Fibroblast of mammary gland (primary cell): ENCODE results near the gene ARHGAP15.
A peak's percentile ranks its signal among the peaks of the same experiment; 100 is the strongest.

Experiments
- DNase-seq: peaks from one replicate; pipeline ENCODE4 v3.0.0-alpha.2; 2010; ENCODE audit warnings: low read depth
- H3K4me3 ChIP-seq: 2 replicates; pipeline ENCODE4 v1.5.1; 2011; ENCODE audit warnings: low read depth, mild to moderate bottlenecking, low read length, moderate library complexity; ENCODE audit not compliant: control insufficient read depth
- TF ChIP-seq, protein P1 (sequence below): conservative IDR thresholded peaks from 2 replicates; pipeline ENCODE4 v1.5.1; 2011; ENCODE audit warnings: low read depth, low read length, inconsistent platforms; ENCODE audit not compliant: control insufficient read depth, insufficient read depth

Gene ARHGAP15

DNA sequence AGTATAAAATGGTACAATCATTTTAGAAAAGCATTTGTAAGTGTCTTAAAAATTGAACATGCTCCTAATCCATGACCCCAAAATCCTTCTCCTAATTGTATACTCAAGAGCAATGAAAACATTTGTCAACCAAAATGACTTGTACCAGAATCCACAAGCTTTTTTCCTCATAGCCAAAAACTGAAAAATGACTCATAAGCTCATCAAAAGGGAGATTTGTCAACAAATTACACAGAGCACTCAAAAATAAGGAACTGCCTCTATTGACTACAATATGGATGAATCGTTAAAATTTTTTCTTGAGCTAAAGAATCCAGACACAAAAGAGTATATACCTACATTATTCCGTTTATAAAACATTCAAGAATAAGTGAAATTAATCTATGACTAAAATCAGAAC is 544.8 kb downstream of the ARHGAP15 start:
- no peak overlapping the region for H3K4me3 ChIP-seq
- DNase-seq, result peak; percentile 12
- TF ChIP-seq, protein P1, sequence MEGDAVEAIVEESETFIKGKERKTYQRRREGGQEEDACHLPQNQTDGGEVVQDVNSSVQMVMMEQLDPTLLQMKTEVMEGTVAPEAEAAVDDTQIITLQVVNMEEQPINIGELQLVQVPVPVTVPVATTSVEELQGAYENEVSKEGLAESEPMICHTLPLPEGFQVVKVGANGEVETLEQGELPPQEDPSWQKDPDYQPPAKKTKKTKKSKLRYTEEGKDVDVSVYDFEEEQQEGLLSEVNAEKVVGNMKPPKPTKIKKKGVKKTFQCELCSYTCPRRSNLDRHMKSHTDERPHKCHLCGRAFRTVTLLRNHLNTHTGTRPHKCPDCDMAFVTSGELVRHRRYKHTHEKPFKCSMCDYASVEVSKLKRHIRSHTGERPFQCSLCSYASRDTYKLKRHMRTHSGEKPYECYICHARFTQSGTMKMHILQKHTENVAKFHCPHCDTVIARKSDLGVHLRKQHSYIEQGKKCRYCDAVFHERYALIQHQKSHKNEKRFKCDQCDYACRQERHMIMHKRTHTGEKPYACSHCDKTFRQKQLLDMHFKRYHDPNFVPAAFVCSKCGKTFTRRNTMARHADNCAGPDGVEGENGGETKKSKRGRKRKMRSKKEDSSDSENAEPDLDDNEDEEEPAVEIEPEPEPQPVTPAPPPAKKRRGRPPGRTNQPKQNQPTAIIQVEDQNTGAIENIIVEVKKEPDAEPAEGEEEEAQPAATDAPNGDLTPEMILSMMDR, result no peak

DNA sequence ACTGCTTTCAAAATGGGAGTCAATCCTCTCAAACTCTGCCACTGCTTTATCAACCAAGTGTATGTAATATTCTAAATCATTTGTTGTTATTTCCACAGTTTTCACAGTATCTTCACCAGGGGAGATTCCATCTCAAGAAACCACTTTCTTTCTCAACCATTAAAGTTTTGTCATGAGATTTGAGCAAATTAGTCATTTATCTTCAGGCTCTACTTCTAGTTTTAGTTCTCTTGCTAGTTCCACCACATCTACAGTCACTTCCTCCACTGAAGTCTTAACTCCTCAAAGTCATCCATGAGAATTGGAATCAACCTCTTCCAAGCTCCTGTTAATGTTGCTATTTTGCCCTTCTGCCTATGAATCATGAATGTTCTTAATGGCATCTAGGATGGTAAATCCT is 545.8 kb downstream of the ARHGAP15 start:
- H3K4me3 ChIP-seq, result no peak overlapping the region
- TF ChIP-seq, protein P1, result no peak
- no peak for DNase-seq

DNA sequence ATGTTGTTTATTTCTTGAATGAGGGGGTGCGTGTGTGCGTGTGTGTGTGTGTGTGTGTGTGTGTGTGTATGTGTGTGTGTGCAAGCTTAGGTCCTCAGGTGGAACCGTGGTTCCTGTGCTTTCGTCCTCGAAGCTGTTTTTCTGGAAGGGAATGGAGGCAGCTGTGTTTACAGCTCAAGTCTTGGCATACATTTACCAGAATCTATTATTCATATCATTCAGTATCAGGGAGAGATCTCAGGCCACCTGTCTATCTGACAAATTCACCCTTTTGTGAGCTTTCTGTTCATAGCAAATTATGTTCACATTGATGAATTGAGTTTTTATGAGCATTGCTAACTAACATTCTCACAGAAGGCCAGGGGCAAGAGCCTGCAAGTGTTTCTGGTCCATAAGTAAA is 550.4 kb downstream of the ARHGAP15 start:
- H3K4me3 ChIP-seq, result no peak overlapping the region
- TF ChIP-seq, protein P1, result no peak
- DNase-seq, result no peak

DNA sequence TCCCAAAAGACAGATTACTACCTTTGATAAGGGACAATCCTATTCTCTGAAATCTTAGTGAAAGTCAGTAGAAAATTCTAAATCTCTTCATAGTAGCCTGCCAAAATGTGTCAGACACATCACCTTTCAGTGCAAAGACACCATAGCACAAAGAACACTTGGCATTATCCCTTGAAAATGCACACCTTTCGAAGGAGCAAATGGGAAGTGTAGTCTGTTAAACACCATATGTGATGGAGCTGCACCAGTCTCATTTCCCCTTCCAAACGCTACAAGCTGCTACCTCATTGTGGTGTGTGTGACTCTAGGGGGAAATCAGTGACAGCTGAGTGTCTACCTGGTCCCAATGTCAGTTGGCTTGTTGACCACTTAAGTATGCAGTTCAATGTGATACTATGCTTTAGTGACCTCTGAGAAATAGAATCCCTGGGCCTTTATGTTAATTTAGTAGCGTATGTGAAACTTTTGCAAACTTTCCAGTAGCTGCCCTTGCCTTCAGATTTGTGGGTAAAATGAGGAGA is 551.7 kb downstream of the ARHGAP15 start:
- no peak for DNase-seq
- TF ChIP-seq, protein P1, result no peak
- H3K4me3 ChIP-seq, result no peak overlapping the region

DNA sequence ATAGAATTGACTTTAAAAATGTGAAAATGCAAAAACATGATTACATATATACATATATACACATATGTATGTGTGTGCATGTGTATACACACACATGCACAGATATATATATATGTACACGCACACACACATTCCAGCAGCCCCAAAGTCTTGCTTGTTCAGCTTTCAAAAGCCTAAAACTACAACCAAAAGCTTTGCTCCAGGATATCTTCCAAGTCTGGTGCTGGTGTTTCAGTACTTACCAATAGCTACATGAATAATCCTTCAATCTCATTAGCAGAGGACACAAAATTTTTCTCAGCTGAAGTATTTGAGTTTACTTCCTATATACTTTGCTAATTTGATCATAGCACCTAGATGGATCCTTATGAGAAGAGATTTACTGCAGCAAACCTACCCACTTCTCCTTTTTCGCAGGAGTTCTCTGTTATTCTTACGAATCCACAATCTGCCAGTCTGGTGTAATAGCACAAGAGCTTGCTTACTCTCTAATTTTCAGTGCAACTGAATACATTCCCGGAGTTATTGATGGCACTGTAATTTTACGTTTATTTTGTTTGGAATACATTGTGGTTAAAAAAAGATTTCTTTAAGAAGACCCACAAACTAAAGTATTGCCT is 553.3 kb downstream of the ARHGAP15 start:
- TF ChIP-seq, protein P1, result no peak
- no peak for DNase-seq
- H3K4me3 ChIP-seq, result no peak overlapping the region

DNA sequence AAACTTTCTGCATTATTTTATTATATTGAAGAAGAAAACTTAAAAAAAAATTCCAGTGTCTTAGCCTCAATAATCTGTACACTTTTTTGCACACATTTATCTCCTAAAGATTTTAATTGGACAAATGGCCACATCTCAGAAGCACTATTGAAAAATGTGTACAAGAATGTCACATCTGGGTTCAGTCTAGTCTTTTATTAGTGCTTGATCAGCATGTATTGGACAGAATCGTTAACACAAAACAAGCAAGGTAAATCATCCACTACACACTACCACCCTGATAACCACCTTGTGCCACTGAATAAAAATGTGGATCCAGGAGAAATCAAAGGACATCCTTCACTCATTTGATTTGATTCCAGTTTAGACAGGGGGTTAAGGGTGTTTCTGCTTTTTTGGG is 554.8 kb downstream of the ARHGAP15 start:
- DNase-seq, result no peak
- TF ChIP-seq, protein P1, result no peak
- H3K4me3 ChIP-seq, result no peak overlapping the region
